ENCODE measurements around the gene MYL6. TPM values are rescaled to one million over a fixed set of nuclear protein-coding genes. Genes with fewer than 3 reads are reported as not detected.

The MYL6 gene
- total and polyA plus RNA-seq, 9 of the 15 experiments (the other 6 are each of a cell fraction or from before 2014, with no cell fraction given), result 557 to 1,664 (median 958) TPM

- TF ChIP-seq SPI1 (IDR thresholded peaks at IDR 0.05; ENCODE audit: borderline replicate concordance, low read depth, low read length), result no peak
- TF ChIP-seq PML (IDR thresholded peaks at IDR 0.05; ENCODE audit: low read length), result peak; percentile 12; the same call in 1 of the 2 replicates
- TF ChIP-seq THRB (CRISPR knock-in tag; conservative IDR thresholded peaks at IDR 0.05), result peak; percentile 58; the same call in 1 of the 2 replicates
- no peak for TF ChIP-seq TAF9B (IDR thresholded peaks at IDR 0.05; ENCODE audit: partially characterized antibody)
- TF ChIP-seq BCOR (IDR thresholded peaks at IDR 0.05), result no peak
- TF ChIP-seq POLR2AphosphoS2 (IDR thresholded peaks at IDR 0.05; ENCODE audit: low read length), result 0 out of 2 replicates have a peak, but pooled peaks have one; percentile 23
- no peak for TF ChIP-seq FUS (optimal IDR thresholded peaks at IDR 0.05; ENCODE audit: low read depth, low read length)
- no peak for TF ChIP-seq MITF (IDR thresholded peaks at IDR 0.05)
- TF ChIP-seq MLLT1 (IDR thresholded peaks at IDR 0.05), result no peak
These were observed 4.5 kb downstream of the MYL6 start (continued) for GRCh38 chr12:56162468-56163290.

All from K562 (cell line).